ENCODE measurements around the gene SLAMF6.

DNA sequence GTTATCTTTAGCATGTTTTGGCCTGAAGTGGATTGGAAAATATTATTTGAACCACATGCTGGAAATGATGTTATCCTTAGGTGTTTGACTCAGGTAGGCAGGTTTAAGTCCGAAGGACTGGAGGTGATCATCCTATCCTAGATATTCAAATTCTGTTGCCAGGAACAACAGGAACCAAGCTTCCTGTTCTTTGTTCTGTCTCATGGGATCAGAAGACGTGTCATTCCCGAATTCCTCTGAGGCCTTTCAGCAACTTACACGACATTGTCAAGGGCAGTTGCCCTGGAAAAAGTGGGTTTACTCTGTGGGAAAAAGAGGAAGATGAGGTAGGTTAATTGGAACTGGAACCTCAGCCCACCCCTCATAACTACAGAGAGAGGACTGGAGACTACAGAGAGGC lies 36.6 kb downstream of the SLAMF6 start:
- TF ChIP-seq, protein P1, sequence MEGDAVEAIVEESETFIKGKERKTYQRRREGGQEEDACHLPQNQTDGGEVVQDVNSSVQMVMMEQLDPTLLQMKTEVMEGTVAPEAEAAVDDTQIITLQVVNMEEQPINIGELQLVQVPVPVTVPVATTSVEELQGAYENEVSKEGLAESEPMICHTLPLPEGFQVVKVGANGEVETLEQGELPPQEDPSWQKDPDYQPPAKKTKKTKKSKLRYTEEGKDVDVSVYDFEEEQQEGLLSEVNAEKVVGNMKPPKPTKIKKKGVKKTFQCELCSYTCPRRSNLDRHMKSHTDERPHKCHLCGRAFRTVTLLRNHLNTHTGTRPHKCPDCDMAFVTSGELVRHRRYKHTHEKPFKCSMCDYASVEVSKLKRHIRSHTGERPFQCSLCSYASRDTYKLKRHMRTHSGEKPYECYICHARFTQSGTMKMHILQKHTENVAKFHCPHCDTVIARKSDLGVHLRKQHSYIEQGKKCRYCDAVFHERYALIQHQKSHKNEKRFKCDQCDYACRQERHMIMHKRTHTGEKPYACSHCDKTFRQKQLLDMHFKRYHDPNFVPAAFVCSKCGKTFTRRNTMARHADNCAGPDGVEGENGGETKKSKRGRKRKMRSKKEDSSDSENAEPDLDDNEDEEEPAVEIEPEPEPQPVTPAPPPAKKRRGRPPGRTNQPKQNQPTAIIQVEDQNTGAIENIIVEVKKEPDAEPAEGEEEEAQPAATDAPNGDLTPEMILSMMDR (IDR thresholded peaks at IDR 0.05; ENCODE audit: low read length) = no peak
- no peak for TF ChIP-seq EZH2 (optimal IDR thresholded peaks at IDR 0.05; ENCODE audit: low read depth, low read length)
- TF ChIP-seq EZH2phosphoT487 (IDR thresholded peaks at IDR 0.05; ENCODE audit: low read length) = no peak
